Subcutaneous abdominal adipose tissue (tissue), 5 donors: ENCODE results near the gene RRP1B.

Experiments
- H3K27ac ChIP-seq: one replicate; pipeline ENCODE4 v1.7.0; 2013; ENCODE audit warnings: low read depth, mild to moderate bottlenecking, inconsistent platforms, low read length, moderate library complexity
- H3K27me3 ChIP-seq, 5 donors: one replicate each; pipeline ENCODE4 v1.7.0; 2013; ENCODE audit warnings: low read length in 5 of 5, inconsistent platforms in 1 of 5; ENCODE audit not compliant: control insufficient read depth in 5 of 5, insufficient read depth in 4 of 5
- H3K36me3 ChIP-seq, 5 donors: one replicate each; pipeline ENCODE4 v1.7.0; 2013; ENCODE audit warnings: low read length in 5 of 5; ENCODE audit not compliant: control insufficient read depth in 5 of 5, insufficient read depth in 5 of 5
- H3K4me1 ChIP-seq, 5 donors: one replicate each; pipeline ENCODE4 v1.7.0; 2013; ENCODE audit warnings: low read length in 5 of 5, mild to moderate bottlenecking in 3 of 5, moderate library complexity in 1 of 5; ENCODE audit not compliant: control insufficient read depth in 5 of 5, insufficient read depth in 5 of 5
- H3K4me3 ChIP-seq, 5 donors: one replicate each; pipeline ENCODE4 v1.7.0; 2013; ENCODE audit warnings: low read length in 5 of 5, low read depth in 1 of 5
- H3K9ac ChIP-seq, 5 donors: one replicate each; pipeline ENCODE4 v1.7.0; 2013; ENCODE audit warnings: low read length in 5 of 5, mild to moderate bottlenecking in 4 of 5, moderate library complexity in 3 of 5
- H3K9me3 ChIP-seq, 5 donors: one replicate each; pipeline ENCODE4 v1.7.0; 2013; ENCODE audit warnings: low read length in 5 of 5; ENCODE audit not compliant: control insufficient read depth in 5 of 5
- donor health status: healthy.
- donor health status: healthy.
- donor health status: healthy.
- donor health status: healthy.
- donor health status: healthy.

RRP1B gene

DNA sequence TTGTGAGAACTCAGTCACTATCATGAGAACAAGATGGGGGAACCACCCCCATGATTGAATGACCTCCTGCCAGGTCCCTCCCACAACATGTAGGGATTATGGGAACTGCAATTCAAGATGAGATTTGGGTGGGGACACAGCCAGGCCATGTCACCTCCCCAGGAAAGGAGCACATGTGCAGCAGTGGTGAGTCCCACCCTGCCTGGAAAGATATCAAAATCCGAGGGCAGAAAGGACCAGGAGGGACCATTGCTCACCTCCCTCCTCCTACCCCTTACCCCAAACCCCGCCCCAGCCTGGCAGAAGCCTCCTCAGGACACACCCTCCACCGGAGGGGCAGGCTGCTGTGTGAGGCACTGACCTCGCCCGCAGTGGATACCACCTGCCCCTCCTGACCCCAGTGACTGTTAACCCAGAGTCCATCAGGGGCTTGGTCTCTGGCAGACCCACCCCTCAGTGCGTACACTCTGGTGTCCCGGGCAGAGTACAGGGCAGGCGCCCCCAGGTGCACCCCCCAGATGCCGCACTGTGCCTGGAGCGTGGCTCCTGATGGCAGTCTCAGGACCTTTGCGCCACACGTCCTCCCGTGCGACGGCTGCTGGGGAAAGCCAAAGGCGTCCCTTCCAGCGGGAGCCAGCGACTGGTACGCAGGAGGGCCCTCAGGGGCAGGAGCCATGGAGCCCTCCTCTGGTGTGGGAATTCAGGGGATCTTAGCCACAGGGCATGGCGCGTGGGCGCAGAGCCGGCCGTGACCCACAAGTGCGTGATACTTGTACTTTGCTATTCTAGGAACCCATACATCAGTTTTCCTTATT, 80.5 kb downstream of the RRP1B start:
- Histone ChIP-seq H3K4me1 (peaks cover 0 to 43% (median 20%) of the 10 kb centered on the region in 5 donors), H3K9me3 (no peaks in the 10 kb centered on the region), H3K9ac (no peak overlapping the region), H3K4me3 (no peak overlapping the region), H3K27me3 (no peaks in the 10 kb centered on the region), H3K27ac (no peak overlapping the region), H3K36me3 (peaks cover 0 to 71% (median 38%) of the 10 kb centered on the region in 5 donors)

DNA sequence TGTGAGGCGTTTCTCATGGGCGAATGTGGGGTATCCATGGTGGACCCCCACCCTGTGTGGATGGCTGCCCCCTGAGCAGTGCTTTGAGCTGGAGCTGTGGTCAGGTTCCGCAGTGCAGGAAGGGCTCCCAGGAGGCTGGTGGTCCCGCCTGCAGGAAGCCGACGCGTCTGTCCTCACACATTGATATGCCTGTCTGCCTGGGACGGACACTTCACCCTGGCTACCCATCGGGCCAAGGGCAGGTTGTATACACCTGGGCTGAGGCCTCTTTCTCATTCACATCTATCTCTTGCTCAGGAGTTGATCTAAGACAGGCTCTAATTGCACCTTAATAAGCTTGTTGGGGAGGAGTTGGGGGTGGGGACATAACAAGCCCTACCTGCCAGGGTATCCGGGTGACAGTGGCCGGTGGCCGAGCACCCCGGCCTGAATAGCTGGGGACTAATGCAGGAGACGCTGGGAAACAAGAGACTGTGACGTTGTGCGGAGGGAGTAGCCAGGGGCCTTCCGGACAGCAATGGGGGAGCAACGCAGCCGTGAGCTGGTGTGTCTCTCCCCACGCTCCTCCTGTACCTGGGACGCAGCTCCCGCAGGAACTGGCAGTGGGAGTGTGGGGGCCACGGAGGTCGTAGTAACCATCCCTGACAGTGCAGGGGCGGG, 81.3 kb downstream of the RRP1B start:
- no peaks in the 10 kb centered on the region for H3K9me3 ChIP-seq
- H3K4me3 ChIP-seq = no peak overlapping the region
- no peak overlapping the region for H3K9ac ChIP-seq
- no peaks in the 10 kb centered on the region for H3K27me3 ChIP-seq
- H3K4me1 ChIP-seq = peaks cover 0 to 35% (median 12%) of the 10 kb centered on the region in 5 donors
- H3K27ac ChIP-seq = no peak overlapping the region
- H3K36me3 ChIP-seq = peaks cover 0 to 73% (median 43%) of the 10 kb centered on the region in 5 donors

DNA sequence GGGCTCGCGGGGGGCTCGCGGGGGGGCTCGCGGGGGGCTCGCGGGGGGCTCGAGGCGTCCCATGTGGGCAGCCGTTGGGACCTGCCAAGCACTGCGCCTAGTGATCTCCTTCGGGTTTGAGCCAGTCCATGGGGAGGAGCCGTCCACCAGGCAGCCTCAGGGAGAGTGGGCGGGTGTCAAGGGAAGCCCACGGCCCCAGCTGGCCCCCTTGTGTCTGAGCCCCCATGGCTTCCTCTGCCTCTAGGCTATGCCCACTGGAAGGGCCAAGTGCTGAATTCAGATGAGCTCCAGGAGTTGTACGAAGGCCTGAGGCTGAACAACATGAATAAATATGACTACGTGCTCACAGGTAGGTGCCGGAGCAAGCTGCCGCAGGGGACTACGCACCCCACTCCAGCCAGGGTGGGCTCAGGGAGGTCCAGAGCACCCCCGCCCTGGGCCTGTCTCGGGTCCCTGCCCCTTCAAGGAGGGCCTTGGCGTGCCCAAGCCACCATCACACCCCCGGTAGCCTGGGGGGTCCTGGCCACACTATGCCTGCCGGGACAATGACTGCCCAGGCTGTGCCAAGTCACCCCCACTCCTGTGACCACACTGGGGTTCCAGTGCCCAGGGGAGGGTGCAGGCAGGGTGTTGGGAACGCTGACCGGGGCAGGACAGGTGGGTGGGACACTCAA, 82.2 kb downstream of the RRP1B start:
- Histone ChIP-seq H3K27me3 (no peaks in the 10 kb centered on the region), H3K4me3 (no peak overlapping the region), H3K4me1 (peaks cover 0 to 25% (median 8%) of the 10 kb centered on the region in 5 donors), H3K27ac (no peak overlapping the region), H3K9ac (no peak overlapping the region), H3K9me3 (no peaks in the 10 kb centered on the region), H3K36me3 (peaks cover 0 to 73% (median 46%) of the 10 kb centered on the region in 5 donors)

DNA sequence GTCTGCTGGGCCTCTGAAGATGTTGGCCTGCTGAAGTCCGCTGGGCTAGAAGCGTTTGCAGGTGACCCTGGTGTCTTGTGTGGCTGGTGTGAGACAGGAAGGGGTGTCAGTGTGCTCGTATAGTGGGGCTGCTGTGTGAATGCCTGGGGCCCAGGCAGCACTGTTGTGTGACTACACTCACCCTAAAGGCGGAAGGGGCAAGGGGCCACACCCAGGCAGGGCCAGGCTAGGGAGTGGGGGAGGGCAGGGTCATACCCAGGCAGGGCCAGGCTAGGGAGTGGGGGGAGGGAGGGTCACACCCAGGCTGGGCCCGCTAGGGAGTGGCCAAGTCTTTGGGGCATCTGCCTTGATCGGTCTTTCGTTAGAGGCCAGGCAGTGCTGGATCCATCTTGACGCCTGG, 84.6 kb downstream of the RRP1B start:
- no peak overlapping the region for H3K4me3 ChIP-seq
- H3K9ac ChIP-seq = no peak overlapping the region
- H3K27ac ChIP-seq = no peak overlapping the region
- H3K9me3 ChIP-seq = no peaks in the 10 kb centered on the region
- no peaks in the 10 kb centered on the region for H3K27me3 ChIP-seq
- H3K4me1 ChIP-seq = peaks cover 0 to 9% (median 0%) of the 10 kb centered on the region in 5 donors
- peaks cover 0 to 78% (median 55%) of the 10 kb centered on the region in 5 donors for H3K36me3 ChIP-seq

DNA sequence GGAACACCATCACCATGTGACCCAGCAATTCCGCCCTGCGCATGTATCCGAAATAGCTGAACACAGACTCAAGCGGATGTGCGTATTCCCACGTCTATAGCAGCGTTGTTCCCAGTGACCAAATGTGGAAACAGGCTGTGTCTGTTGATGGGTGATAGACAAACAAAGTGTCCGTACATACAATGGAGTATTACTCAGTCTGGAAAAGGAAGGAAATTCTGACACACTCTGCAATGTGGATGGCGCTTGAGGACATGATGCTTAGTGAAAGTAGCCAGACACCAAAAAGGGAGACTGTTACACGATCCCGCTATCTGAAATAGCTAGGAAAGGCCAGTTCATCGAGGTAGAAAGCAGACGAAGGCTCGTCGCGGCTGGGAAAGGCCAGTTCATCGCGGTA, 85.4 kb downstream of the RRP1B start:
- H3K9ac ChIP-seq = no peak overlapping the region
- no peaks in the 10 kb centered on the region for H3K9me3 ChIP-seq
- no peak overlapping the region for H3K27ac ChIP-seq
- H3K27me3 ChIP-seq = no peaks in the 10 kb centered on the region
- H3K4me1 ChIP-seq = peaks cover 0 to 9% (median 0%) of the 10 kb centered on the region in 5 donors
- no peak overlapping the region for H3K4me3 ChIP-seq
- H3K36me3 ChIP-seq = peaks cover 0 to 85% (median 59%) of the 10 kb centered on the region in 5 donors
